Neuronal stem cell (in vitro differentiated cells): ENCODE measurements around the gene ANKS6.

Experiments used
- DNase-seq: peaks from one replicate; pipeline ENCODE4 v3.0.0-alpha.2; 2013; ENCODE audit warnings: low spot score
- H2AFZ ChIP-seq: one replicate; pipeline ENCODE4 v1.6.1; 2013; ENCODE audit warnings: mild to moderate bottlenecking, low read length, inconsistent platforms
- H2AK5ac ChIP-seq: 2 replicates; pipeline ENCODE4 v1.6.1; 2013; ENCODE audit warnings: low read depth, mild to moderate bottlenecking, inconsistent platforms, low read length, moderate library complexity, mixed read lengths
- H2BK120ac ChIP-seq: 2 replicates; pipeline ENCODE4 v1.6.1; 2013; ENCODE audit warnings: low read depth, mild to moderate bottlenecking, inconsistent platforms, low read length, moderate library complexity, mixed read lengths
- H2BK12ac ChIP-seq: one replicate; pipeline ENCODE4 v1.6.1; 2013; ENCODE audit warnings: low read length, inconsistent platforms
- H2BK15ac ChIP-seq: 2 replicates; pipeline ENCODE4 v1.6.1; 2013; ENCODE audit warnings: mild to moderate bottlenecking, low read length, inconsistent platforms, mixed read lengths
- H2BK5ac ChIP-seq: one replicate; pipeline ENCODE4 v1.6.1; 2013; ENCODE audit warnings: inconsistent platforms, mild to moderate bottlenecking, low read length, moderate library complexity
- H3K14ac ChIP-seq: one replicate; pipeline ENCODE4 v1.6.1; 2013; ENCODE audit warnings: low read length, inconsistent platforms
- H3K18ac ChIP-seq: 2 replicates; pipeline ENCODE4 v1.6.1; 2013; ENCODE audit warnings: low read length, inconsistent platforms
- H3K23ac ChIP-seq: 2 replicates; pipeline ENCODE4 v1.6.1; 2013; ENCODE audit warnings: low read depth, mild to moderate bottlenecking, mixed read lengths, low read length, inconsistent platforms; ENCODE audit not compliant: poor library complexity
- H3K27ac ChIP-seq: replicated peaks from 3 replicates; pipeline ENCODE4 v1.5.1; 2013; ENCODE audit warnings: low read length, inconsistent platforms
- H3K27me3 ChIP-seq, 3 experiments: 2 replicates each; pipeline ENCODE4 v1.6.1; 2013; ENCODE audit warnings: low read length in 3 of 3, mild to moderate bottlenecking in 2 of 3, inconsistent platforms in 1 of 3, low read depth in 1 of 3, mixed read lengths in 1 of 3, moderate library complexity in 1 of 3; ENCODE audit not compliant: control insufficient read depth in 3 of 3, insufficient read depth in 3 of 3
- H3K36me3 ChIP-seq, 2 donors: replicated peaks in 1 of 2; 2 replicates each; pipeline ENCODE4 v1.6.1; 2013; ENCODE audit warnings: low read length in 2 of 2; ENCODE audit not compliant: control insufficient read depth in 2 of 2, insufficient read depth in 2 of 2
- H3K4ac ChIP-seq: 2 replicates; pipeline ENCODE4 v1.6.1; 2013; ENCODE audit warnings: inconsistent platforms, mild to moderate bottlenecking, low read length, moderate library complexity
- H3K4me1 ChIP-seq, 2 donors: 1 replicate in 1 of 2; 2 replicates in 1 of 2; pipeline ENCODE4 v1.6.1; 2013; ENCODE audit warnings: low read length in 2 of 2, low read depth in 1 of 2; ENCODE audit not compliant: control insufficient read depth in 2 of 2, insufficient read depth in 1 of 2
- H3K4me2 ChIP-seq: one replicate; pipeline ENCODE4 v1.6.1; 2013; ENCODE audit warnings: mild to moderate bottlenecking, low read length, inconsistent platforms; ENCODE audit not compliant: insufficient read depth, poor library complexity, severe bottlenecking
- H3K4me3 ChIP-seq, 2 donors: 2 replicates each; pipeline ENCODE4 v1.5.1; 2013; ENCODE audit warnings: low read length in 2 of 2, mild to moderate bottlenecking in 2 of 2, inconsistent platforms in 1 of 2, moderate library complexity in 1 of 2
- H3K79me1 ChIP-seq: one replicate; pipeline ENCODE4 v1.6.1; 2013; ENCODE audit warnings: low read depth, mild to moderate bottlenecking, inconsistent platforms, low read length, moderate library complexity
- H3K9ac ChIP-seq: one replicate; pipeline ENCODE4 v1.6.1; 2013; ENCODE audit warnings: mild to moderate bottlenecking, low read depth, low read length, inconsistent platforms; ENCODE audit not compliant: poor library complexity
- H3K9me3 ChIP-seq, 2 donors: replicated peaks in 1 of 2; 2 replicates each; pipeline versions ENCODE3 to v1.6.1; 2013; ENCODE audit warnings: low read length in 2 of 2, mild to moderate bottlenecking in 2 of 2, inconsistent platforms in 1 of 2, low read depth in 1 of 2, mixed read lengths in 1 of 2, moderate library complexity in 1 of 2; ENCODE audit not compliant: control insufficient read depth in 2 of 2, insufficient read depth in 1 of 2
- H4K8ac ChIP-seq: one replicate; pipeline ENCODE4 v1.6.1; 2013; ENCODE audit warnings: low read depth, mild to moderate bottlenecking, inconsistent platforms, low read length, moderate library complexity
- H4K91ac ChIP-seq: one replicate; pipeline ENCODE4 v1.6.1; 2013; ENCODE audit warnings: low read length, low read depth, mild to moderate bottlenecking, inconsistent platforms; ENCODE audit not compliant: poor library complexity
- WGBS, 2 donors: extraction: QIAGEN DNeasy Blood & Tissue Kit; methylation state at CpG; one replicate each; pipeline ENCODE4 v1.1.7; 2013; ENCODE audit warnings: missing lambda C conversion rate in 2 of 2, mixed read lengths in 1 of 2; ENCODE audit not compliant: insufficient read length in 2 of 2, insufficient replicate concordance in 1 of 2; ENCODE audit errors: extremely low coverage in 2 of 2; 5-methylcytosine and 5-hydroxymethylcytosine counted together

ANKS6 gene

DNA sequence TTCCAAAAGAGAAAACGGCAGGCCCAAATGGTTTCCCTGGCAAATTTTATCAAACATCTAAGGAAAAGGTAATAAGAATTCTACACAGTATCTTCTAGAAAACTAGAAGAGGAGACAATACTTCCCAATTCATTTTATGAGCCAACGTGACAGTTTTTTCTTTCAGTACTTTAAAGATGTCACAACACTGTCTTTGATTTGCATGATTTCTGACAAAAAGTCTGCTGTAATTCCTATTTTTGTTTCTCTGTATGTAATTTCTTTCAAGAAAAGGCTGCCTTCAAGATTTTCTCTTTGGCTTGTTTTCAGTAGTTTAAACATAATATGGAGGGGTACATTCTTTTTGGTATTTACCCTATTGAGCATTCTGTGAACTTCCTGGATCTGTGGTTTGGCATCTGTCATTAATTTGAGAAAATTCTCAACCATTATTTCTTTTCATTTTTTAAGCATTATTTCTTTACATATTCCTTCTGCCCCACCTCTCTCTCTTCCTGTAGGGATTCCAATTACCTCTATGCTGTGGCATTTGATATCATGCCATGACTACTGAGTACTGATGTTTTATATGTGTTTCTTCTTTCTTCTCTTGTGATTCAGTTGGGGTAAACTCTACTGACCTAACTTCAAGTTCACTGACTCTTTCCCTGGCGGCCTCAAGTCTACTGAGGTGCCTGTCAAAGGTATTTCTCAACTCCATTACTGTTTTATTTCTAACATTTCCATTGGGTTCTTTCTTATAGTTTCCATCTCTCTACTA is 32.2 kb downstream of the ANKS6 start:
- H3K18ac ChIP-seq, result no peak overlapping the region
- H3K36me3 ChIP-seq, result peaks cover 30 to 68% of the 10 kb centered on the region in 2 donors
- no peaks in the 10 kb centered on the region for H3K27me3 ChIP-seq
- H2BK12ac ChIP-seq, result no peak overlapping the region
- no peaks in the 10 kb centered on the region for H3K79me1 ChIP-seq
- H2BK5ac ChIP-seq, result no peak overlapping the region
- H2AK5ac ChIP-seq, result no peak overlapping the region
- no peak overlapping the region for H4K91ac ChIP-seq
- H3K9me3 ChIP-seq, result peaks cover 3 to 13% of the 10 kb centered on the region in 2 donors
- H2BK120ac ChIP-seq, result no peak overlapping the region
- no peaks in the 10 kb centered on the region for H3K4me1 ChIP-seq
- no peak overlapping the region for H4K8ac ChIP-seq
- H3K4ac ChIP-seq, result no peak overlapping the region
- H3K4me2 ChIP-seq, result no peak overlapping the region
- WGBS, 2 donors, result no CpG with 5 or more reads among the region's 3 CpGs
- DNase-seq, result no peak
- no peak overlapping the region for H3K4me3 ChIP-seq
- no peak overlapping the region for H3K9ac ChIP-seq
- no peak overlapping the region for H3K14ac ChIP-seq
- H3K23ac ChIP-seq, result no peak overlapping the region
- H3K27ac ChIP-seq, result no peak overlapping the region
- no peak overlapping the region for H2AFZ ChIP-seq
- no peak overlapping the region for H2BK15ac ChIP-seq

DNA sequence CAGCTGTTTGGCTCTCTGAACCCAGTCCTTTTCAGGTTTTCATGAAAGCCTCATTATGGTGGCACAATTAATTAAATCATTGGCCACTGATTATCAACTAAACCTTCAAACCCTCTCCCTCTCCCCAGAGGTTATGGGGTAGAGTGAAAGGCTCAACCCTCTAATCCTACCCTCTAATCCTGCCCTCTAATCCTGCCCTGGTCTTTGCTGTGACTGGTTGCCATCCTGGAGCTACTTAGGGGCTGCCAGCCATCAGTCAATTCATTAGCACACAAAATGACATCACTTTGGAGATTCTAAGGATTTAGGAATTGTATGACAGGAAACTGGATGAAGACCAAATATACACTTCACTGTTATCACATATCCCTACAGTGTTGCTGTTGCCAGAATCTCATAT is 36.1 kb downstream of the ANKS6 start:
- no peak overlapping the region for H2BK12ac ChIP-seq
- no peak overlapping the region for H3K27ac ChIP-seq
- H3K9me3 ChIP-seq, result peaks cover 3 to 27% of the 10 kb centered on the region in 2 donors
- H4K8ac ChIP-seq, result no peak overlapping the region
- no peak overlapping the region for H4K91ac ChIP-seq
- no peak overlapping the region for H2BK5ac ChIP-seq
- H3K4me1 ChIP-seq, result no peaks in the 10 kb centered on the region
- H3K4me2 ChIP-seq, result no peak overlapping the region
- no peaks in the 10 kb centered on the region for H3K79me1 ChIP-seq
- no peak overlapping the region for H3K9ac ChIP-seq
- H3K23ac ChIP-seq, result no peak overlapping the region
- H2AK5ac ChIP-seq, result no peak overlapping the region
- no peak overlapping the region for H2BK15ac ChIP-seq
- H3K18ac ChIP-seq, result no peak overlapping the region
- DNase-seq, result no peak
- H3K4ac ChIP-seq, result no peak overlapping the region
- no peak overlapping the region for H3K4me3 ChIP-seq
- no peaks in the 10 kb centered on the region for H3K27me3 ChIP-seq
- no peak overlapping the region for H2BK120ac ChIP-seq
- no peak overlapping the region for H2AFZ ChIP-seq
- no peak overlapping the region for H3K14ac ChIP-seq
- peaks cover 15 to 72% of the 10 kb centered on the region in 2 donors for H3K36me3 ChIP-seq

DNA sequence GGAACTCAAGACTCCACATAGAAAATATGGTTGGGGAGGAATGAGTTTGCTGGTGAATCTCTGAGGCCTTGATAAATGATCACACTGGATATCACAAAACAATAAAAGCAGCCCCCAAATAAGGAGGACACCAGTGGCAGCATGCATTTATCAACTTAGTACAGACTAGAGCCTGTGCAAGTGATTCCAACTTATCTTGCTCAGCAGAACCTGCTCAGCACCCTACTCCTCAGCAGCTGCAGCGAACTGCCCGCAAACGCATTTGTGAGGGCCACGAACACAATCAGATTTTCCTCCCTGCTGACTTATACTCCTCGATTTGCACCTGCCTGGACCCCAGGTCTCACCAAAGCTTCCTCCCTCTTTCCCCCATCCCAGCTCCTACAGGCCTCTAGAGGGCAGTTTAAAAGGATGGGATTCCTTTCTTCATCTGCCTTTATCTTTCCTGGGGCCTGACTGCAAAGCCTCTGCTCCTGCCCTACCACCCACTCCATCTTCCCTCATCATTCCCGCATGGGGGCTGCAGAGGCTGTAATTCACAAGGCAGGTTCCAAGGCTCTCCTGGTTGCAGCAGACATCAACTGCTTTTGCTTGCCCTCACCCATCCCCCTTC is 41.2 kb downstream of the ANKS6 start:
- Histone ChIP-seq H3K27me3 (no peaks in the 10 kb centered on the region), H3K4me3 (no peak overlapping the region), H3K18ac (no peak overlapping the region), H3K4me1 (no peaks in the 10 kb centered on the region), H3K4ac (no peak overlapping the region), H2BK5ac (no peak overlapping the region), H3K79me1 (no peaks in the 10 kb centered on the region), H2BK12ac (no peak overlapping the region), H4K8ac (no peak overlapping the region), H3K9me3 (peaks cover under 1 to 19% of the 10 kb centered on the region in 2 donors), H3K36me3 (peaks cover 24 to 91% of the 10 kb centered on the region in 2 donors), H3K14ac (no peak overlapping the region), H2BK120ac (no peak overlapping the region), H3K23ac (no peak overlapping the region), H3K9ac (no peak overlapping the region), H3K27ac (no peak overlapping the region), H2AK5ac (no peak overlapping the region), H2BK15ac (no peak overlapping the region), H2AFZ (no peak overlapping the region), H3K4me2 (no peak overlapping the region), H4K91ac (no peak overlapping the region)
- no peak for DNase-seq
- WGBS, 2 donors, result no CpG with 5 or more reads among the region's 6 CpGs

DNA sequence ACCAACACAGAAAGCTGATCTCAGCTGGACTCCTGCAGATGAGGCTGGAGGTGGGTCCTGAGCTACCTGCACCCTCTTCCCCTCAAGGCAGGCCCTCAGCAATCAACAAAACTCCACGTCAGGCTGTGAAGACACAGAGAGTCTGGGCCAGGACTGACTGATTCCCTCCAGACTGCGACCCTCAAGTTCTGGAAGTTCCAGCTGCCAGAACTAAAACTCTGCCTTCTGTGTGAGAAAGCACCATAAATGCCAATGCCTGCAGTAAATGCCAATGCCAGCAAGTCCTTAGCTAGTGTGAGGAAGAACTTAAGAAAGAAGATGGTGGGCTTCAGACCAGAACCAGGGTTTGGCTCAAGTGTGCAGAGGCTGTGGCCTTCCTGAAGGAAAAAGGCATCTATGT is 45.1 kb downstream of the ANKS6 start:
- Histone ChIP-seq H3K4ac (no peak overlapping the region), H3K9ac (no peak overlapping the region), H3K9me3 (no peaks in the 10 kb centered on the region), H3K4me3 (no peak overlapping the region), H4K91ac (no peak overlapping the region), H3K18ac (no peak overlapping the region), H3K27me3 (no peaks in the 10 kb centered on the region), H3K27ac (no peak overlapping the region), H2BK12ac (no peak overlapping the region), H2BK15ac (no peak overlapping the region), H3K4me2 (no peak overlapping the region), H4K8ac (no peak overlapping the region), H3K79me1 (no peaks in the 10 kb centered on the region), H2BK5ac (no peak overlapping the region), H2BK120ac (no peak overlapping the region), H3K4me1 (no peaks in the 10 kb centered on the region), H3K36me3 (peaks cover 24 to 84% of the 10 kb centered on the region in 2 donors), H3K14ac (no peak overlapping the region), H3K23ac (no peak overlapping the region), H2AK5ac (no peak overlapping the region), H2AFZ (no peak overlapping the region)
- WGBS, 2 donors, result no CpG with 5 or more reads among the region's 2 CpGs
- DNase-seq, result no peak
